HUDEP-2 (cell line): ENCODE measurements around the gene RND2.

Experiments
- DNase-seq, 76 experiments: peaks; one replicate each; lab custom pipeline; 2025; ENCODE audit not compliant: unreplicated experiment in 76 of 76; lab: John Stamatoyannopoulos, UW

Gene RND2

GRCh38 chr17:43003542-43004172, 21.4 kb upstream of the RND2 start:
- DNase-seq = peak in 2 of 76 experiments; percentile 21 to 23

DNA sequence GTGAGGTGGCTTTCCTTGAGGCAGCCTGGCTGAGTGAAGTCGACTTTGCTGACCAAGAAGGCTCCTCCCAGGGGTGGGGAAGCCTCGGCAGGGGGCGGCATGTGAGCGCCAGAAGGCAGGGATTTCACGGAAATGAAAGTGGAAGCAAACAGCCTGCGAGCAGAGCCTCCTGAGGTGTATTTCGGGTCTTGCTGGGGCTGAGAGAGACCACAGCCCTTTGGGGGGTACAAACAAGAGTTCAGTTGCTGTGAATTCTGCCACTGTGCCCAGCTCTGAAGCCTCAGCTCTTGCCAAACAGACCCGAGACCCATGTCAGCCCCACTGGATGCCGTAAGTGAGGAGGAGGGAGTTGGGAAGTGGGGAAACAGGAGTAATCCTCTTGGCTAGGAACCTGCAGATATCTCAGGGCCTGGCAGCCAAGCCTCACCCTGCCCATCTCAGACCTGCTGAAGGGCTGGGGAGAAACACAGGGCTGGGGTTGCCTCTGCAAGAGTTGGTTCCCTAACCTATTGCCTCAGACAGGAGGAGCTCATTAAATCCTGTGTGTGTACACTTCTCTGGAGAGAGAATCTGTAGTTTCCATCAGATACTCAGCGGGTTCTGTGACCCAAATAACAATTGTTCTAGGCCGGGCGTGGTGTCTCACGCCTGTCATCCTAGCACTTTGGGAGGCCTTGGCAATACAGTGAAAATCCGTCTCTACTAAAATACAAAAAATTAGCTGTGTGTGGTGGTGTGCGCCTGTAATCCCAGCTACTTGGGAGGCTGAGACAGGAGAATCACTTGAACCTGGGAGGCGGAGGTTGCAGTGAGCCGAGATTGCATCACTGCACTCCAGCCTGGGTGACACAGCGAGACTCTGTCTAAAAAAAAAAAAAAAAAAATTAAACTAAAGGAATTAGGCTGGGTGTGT, 18.1 kb upstream of the RND2 start, which contains the start of gene IFI35:
Gene IFI35 (plus strand): TSS at position 146 of the 913 bp plus-strand sequence. CDS start 164 bp downstream, at position 310.
- peak in 72 of 76 experiments; percentile 20 to 84 (median 70) for DNase-seq

DNA sequence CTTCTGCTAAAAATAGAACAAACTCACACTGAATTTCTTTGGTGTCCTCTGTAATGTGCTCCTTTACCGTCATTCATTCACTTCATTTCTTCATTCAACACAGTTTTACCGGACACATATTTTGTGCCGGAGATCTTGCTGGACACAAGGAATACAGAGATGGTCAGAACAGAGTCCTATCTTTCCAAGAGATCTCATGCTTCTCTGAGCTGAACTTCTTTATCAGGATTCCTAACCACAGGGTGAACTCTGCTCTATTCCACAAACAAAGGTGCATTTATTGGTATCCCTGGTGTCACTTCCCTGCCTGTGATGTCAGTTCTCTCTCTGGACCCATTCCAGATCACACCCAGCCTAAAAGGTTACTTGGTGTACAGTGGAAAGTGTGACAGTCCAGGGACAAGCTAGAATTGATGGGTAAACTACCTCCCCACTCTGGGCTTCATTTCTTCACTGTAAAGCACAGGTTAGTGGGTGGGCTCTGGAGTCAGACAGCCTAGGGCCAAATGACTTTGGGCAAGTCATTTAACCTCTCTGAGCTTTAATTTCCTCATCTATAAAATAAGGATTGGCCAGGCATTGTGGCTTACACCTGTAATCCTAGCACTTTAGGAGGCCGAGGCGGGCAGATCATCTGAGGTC, 14.2 kb upstream of the RND2 start:
- DNase-seq = peak in 18 of 76 experiments; percentile 4 to 37 (median 24)

DNA sequence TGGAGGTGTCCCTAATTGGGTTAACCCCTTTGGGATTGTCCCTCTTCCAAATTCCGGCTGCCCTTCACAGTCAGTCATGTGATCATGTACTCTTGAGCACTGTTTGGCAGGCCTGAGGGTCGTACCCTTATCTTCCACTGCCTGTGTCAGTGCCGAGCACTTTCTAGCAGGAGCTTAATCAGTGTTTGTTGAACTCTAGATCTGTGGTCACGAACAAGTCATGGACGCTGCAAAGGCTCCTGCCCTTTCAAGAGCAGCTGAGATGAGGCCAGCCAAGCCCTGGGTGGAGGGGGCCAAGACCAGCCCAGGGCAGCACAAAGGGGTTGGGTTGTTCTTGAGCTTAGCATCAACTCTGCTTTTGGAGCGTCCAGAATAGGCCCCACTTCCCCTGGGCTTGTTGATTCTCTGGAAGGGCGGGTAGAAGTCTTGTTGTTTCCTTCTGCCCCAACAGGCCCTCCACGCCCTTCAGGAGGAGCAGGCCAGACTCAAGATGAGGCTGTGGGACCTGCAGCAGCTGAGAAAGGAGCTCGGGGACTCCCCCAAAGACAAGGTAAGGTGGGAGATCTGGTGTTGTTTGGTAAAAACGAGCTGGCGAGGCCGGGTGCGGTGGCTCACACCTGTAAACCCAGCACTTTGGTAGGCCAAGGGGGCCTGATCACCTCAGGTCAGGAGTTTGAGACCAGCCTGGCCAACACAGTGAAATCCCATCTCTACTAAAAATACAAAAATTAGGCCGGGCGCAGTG, 13.1 kb upstream of the RND2 start:
- DNase-seq = peak in 59 of 76 experiments; percentile 11 to 73 (median 35)

DNA sequence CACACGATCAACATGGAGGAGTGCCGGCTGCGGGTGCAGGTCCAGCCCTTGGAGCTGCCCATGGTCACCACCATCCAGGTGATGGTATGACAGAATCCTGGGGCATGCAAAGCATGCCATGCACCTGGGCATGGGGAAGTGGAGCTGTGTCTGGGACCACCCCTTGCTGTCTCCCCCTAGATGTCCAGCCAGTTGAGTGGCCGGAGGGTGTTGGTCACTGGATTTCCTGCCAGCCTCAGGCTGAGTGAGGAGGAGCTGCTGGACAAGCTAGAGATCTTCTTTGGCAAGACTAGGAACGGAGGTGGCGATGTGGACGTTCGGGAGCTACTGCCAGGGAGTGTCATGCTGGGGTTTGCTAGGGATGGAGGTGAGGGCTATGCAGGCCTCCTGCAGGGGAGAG, 11.7 kb upstream of the RND2 start:
- no peak for DNase-seq

DNA sequence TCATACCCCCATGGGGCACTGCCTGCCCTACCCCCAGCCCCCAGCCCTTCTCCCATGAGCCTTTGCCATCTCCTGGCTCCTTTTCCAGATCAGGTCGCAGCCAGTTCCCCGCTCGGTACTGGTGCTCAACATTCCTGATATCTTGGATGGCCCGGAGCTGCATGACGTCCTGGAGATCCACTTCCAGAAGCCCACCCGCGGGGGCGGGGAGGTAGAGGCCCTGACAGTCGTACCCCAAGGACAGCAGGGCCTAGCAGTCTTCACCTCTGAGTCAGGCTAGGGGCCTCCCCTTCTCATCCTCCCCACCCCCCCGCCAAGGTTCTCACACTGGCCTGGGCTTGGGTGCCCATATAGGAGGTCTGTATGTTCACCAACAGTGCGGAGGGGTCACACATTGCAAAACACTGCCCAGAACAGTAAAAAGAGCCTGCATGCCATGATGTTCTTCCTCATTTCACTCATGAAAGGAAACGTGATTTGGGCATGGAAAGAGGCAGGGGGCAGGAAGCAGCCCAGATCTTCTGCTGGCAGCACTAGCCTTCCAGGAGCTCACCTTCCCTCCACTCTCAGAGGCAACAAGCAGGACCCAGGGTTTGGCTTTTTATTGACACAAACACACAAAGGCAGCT, 10.9 kb upstream of the RND2 start:
- DNase-seq = no peak

DNA sequence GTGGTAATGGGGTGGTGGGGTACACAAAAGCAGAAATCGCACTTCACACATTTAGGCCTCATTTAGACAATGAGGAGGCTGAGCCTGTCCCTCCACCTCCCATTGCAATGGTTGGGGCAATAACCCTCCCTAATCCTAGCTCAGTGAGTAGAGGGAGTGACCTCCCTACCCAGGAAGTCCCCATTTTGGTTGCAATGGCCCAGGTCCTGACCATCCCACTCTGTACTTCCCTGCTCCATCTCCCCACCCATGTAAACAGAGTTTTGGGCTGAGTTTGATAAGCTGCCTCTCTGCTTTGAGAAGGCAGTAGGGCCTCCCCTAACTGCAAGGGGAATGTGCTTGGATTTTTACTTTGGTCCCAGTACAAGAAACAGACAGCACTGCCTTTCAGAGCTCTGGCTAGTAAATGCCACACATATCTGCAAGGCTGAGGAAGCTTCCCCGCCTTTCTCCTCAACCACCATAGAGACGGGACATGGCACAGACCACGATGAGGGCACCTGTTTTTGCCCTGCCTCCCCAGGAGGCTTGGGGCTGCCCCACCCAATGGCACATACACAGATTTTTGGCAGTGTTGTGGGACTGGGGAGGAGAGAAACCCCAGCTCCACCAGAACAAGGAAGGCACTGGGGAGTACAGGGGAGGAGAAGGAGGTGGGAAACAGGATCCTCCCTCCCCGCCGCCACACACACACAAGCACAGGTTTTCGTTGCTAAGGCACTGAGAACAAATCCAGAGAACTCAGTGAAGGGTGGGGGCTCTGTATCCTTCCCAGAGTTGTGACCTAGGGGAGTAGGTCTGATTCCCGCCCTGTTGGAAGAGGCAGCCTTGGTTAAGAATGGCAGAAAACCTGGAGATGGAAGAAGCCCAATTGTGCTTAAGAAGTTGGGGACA, 10.1 kb upstream of the RND2 start:
- no peak for DNase-seq

- DNase-seq = no peak
Measured at GRCh38 chr17:43015579-43015978, 9.5 kb upstream of the RND2 start.

DNA sequence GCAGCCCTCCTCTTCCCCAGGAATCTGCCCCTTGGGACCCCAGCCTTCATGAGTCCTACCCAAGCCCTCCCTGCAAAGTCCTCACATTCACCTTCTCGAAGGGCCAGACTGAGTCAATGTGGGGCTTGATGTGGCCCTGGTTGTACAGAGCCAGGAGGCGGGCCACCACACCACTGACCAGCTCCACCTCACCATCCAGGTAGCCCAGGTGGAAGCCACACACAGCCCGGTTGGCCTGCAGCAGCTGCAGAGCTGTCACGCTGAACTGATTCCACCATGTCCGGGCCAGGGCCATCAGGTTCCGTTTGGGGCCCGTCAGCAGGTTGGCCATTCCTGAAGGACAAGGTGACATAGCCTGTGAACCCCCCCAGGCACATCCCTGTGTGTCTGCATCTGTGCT, 8.8 kb upstream of the RND2 start:
- no peak for DNase-seq

GRCh38 chr17:43018008-43018853, 6.8 kb upstream of the RND2 start:
- DNase-seq = no peak

GRCh38 chr17:43018932-43019331, 6.1 kb upstream of the RND2 start:
- peak in 3 of 76 experiments; percentile 14 to 30 (median 19) for DNase-seq

DNA sequence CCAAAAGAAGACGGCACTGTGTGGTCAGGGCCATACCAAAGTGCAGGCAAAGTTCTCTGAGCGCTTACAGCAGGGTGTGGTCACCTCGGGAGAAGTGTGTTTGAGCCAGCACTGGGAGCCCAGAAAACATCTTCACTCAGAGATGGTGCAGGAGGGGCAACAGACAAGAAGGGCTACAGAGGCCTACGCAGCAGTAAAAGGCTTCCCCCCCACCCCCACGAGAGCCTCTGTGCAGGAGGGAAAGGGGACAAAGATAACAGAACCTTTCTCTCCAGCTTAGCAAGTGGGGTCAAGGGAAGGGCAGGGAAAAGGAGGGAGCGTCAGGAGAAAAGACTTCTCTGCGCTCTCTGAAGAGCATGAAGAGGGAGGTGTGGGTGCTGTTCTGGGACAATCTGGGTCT, 5.6 kb upstream of the RND2 start:
- peak in 22 of 76 experiments; percentile 4 to 47 (median 19) for DNase-seq

DNA sequence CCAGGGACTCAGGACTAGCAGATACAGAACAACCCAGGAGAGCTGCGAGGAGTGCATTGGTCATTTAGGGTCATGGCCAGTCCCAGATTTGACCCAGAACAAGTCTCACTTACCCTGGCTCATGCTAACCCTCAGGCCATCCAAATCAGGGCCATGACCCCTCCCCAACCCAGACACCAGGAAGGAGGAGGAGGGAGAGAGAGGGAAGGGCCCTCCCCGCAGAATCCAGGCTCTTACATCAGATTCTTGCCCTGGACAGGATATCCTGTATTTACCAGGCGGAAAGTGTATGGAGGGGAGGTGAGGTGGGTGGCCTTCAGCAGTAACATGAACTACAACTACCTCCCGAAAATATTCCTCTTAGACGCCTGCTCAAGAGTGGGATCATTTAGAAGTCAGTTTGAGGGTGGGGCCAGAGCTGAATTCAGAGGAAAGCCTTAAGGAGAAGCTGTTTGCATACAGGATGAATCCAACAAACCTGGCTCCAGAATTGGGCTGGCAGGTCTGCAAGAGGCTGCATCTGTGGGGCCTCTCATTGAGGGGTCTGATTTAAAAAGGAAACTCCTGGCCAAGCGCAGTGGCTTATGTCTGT, 4.9 kb upstream of the RND2 start:
- no peak for DNase-seq

DNA sequence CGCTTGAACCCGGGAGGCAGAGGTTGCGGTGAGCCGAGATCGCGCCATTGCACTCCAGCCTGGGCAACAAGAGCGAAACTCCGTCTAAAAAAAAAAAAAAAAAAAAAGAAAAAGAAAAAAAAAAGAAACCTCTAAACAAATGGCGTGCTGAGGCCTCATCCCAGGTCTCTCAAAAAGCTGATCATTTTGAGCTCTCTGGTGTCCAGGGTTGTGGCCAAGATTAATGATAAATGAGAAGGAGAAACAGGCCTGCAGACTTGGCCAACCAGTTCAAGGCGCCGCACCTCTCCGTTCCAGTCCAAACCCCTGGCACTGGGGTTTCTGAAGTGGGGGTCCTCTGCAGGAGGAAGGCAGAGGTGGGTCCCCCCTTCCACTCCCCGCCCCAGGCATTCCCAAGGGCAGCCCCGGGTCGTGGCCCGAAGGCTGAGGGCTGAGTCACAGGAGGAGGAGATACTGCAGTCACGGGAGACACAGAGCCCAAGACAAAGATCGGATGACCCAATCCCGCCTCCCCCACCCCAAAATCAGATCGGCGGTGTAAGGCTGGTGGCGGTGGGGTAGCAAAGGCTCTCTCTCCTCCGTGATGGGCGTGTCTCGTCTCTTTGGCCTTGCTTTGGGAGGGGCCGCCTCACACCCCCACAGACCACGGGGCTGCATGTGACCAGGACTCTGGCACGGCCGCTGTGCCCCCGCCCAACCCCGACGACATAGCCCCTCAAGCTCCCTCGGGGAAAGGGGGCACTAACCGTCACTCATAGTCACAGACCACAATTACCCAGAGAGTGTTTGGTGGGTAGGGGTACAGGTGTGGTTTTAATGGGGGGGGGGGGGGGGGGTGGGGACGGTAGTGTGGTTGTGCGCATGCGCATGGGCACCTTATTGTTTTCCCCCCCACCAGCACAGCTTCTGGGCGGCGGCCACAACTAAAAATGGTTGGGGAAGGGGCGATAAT, 4.0 kb upstream of the RND2 start:
- DNase-seq = peak in 75 of 76 experiments; percentile 15 to 97 (median 80)

DNA sequence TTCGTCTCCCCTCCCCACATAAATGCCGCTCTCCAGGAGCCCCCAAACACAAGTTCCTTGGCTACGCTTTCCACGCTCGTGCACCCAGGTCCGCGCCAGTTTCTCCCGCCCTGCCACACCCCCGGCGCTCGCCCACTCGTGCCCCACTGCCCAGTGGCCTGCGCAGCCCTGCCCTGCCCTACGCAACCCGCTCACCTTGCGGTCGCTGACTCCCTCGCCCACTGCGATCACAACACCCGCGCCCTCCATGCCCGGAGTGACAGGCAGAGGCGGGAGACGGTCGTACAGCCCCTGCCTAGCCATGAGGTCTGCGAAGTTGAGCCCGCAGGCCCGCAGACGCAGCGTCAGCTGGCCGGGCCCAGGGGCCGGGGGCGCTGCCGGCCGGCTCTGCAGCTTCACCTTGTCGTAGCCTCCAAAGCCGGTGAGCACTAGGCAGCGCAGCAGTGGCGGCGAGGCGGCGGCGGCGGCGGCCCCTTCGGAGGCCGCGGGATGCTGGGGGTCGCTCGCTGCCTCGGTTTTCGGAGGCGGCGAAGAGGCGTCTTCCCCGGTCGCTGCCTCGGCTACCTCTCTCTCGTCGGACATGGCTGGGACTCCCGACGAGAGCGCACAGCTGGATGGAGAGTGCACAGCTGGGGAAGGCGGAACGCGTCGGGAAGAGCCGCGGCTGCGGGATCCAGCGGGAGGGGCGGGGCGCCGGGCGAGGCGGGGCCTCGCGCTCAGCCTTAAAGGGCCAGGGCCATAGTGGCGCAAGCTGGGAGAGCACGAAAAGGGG, 3.1 kb upstream of the RND2 start, which contains the start of gene VAT1:
Gene VAT1 (minus strand): TSS at position 645 of the 772 bp plus-strand sequence. CDS start 63 bp downstream, at position 582.
- DNase-seq = peak in 64 of 76 experiments; percentile 9 to 77 (median 52)

DNA sequence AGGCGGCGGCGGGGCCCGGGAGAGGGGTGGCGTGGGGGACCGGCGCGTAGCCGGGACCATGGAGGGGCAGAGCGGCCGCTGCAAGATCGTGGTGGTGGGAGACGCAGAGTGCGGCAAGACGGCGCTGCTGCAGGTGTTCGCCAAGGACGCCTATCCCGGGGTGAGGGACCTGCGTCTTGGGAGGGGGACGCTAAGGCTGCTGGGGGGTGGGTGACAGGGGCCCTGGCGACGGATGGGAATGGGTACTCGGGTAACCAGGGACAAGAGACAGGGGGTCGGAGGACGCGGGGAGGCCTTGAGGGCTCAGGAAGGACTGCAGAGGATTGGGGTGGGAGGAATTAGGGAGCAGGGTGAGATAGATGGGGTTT, 243 bp downstream of the RND2 start:
- DNase-seq = no peak
